GM18868 (cell line): ENCODE measurements around the gene LIN37.
"Not testable (repeated sequence)": the region's sequence is repeated elsewhere in the genome, so short reads cannot be mapped to it uniquely, and the experiment has no call there.

Experiments used
- ATAC-seq: cut with Tn5 transposase; IDR thresholded peaks from one replicate; pipeline ENCODE4 v1.9.1; 2021; ENCODE audit warnings: mild to moderate bottlenecking, moderate library complexity; ENCODE audit not compliant: unreplicated experiment

The LIN37 gene

GRCh38 chr19:35719402-35720162 is 28.8 kb upstream of the LIN37 start:
- no peak for ATAC-seq

GRCh38 chr19:35720163-35720524 is 28.2 kb upstream of the LIN37 start:
- ATAC-seq, result no peak

GRCh38 chr19:35720648-35721047 is 27.7 kb upstream of the LIN37 start:
- ATAC-seq, result no peak

GRCh38 chr19:35721374-35721773 is 27.0 kb upstream of the LIN37 start:
- ATAC-seq, result no peak

GRCh38 chr19:35722461-35722860 is 25.9 kb upstream of the LIN37 start:
- no peak for ATAC-seq

GRCh38 chr19:35722897-35723296 is 25.5 kb upstream of the LIN37 start:
- ATAC-seq, result no peak

GRCh38 chr19:35723671-35724070 is 24.7 kb upstream of the LIN37 start:
- ATAC-seq, result no peak

GRCh38 chr19:35724132-35724531 is 24.2 kb upstream of the LIN37 start:
- not testable (repeated sequence) for ATAC-seq

- ATAC-seq, result no peak
These were observed 23.8 kb upstream of the LIN37 start for GRCh38 chr19:35724560-35724959.

- ATAC-seq, result no peak
These were observed 23.0 kb upstream of the LIN37 start for GRCh38 chr19:35725216-35725861.

GRCh38 chr19:35727053-35727955 is 21.1 kb upstream of the LIN37 start:
- no peak for ATAC-seq

- no peak for ATAC-seq
These were observed 20.2 kb upstream of the LIN37 start for GRCh38 chr19:35727956-35728706.

GRCh38 chr19:35729021-35729420 is 19.4 kb upstream of the LIN37 start:
- no peak for ATAC-seq

GRCh38 chr19:35729763-35730162 is 18.6 kb upstream of the LIN37 start:
- ATAC-seq, result no peak

- ATAC-seq, result no peak
These were observed 18.1 kb upstream of the LIN37 start for GRCh38 chr19:35730326-35730725.

- no peak for ATAC-seq
These were observed 17.0 kb upstream of the LIN37 start for GRCh38 chr19:35731353-35731752.

- no peak for ATAC-seq
These were observed 16.5 kb upstream of the LIN37 start for GRCh38 chr19:35731779-35732405.

GRCh38 chr19:35732540-35733179 is 15.7 kb upstream of the LIN37 start:
- no peak for ATAC-seq

- ATAC-seq, result no peak
These were observed 14.9 kb upstream of the LIN37 start for GRCh38 chr19:35733180-35734125.
